Measurements from ENCODE around the gene RAET1E. TPM values are rescaled to one million over a fixed set of nuclear protein-coding genes. Genes with fewer than 3 reads are reported as not detected.
"Not testable (repeated sequence)": the region's sequence is repeated elsewhere in the genome, so short reads cannot be mapped to it uniquely, and the experiment has no call there.

The RAET1E gene, protein sequence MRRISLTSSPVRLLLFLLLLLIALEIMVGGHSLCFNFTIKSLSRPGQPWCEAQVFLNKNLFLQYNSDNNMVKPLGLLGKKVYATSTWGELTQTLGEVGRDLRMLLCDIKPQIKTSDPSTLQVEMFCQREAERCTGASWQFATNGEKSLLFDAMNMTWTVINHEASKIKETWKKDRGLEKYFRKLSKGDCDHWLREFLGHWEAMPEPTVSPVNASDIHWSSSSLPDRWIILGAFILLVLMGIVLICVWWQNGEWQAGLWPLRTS
- total RNA-seq (2014; rRNA removed; shearing (Covaris generic)) (8.6 and 10.4 TPM in 2 replicates), polyA plus RNA-seq (2016; fragmentation: Nextera tagmentation; extraction: Ambion mirVana) (8.1 and 8.8 TPM in 2 replicates)

DNA sequence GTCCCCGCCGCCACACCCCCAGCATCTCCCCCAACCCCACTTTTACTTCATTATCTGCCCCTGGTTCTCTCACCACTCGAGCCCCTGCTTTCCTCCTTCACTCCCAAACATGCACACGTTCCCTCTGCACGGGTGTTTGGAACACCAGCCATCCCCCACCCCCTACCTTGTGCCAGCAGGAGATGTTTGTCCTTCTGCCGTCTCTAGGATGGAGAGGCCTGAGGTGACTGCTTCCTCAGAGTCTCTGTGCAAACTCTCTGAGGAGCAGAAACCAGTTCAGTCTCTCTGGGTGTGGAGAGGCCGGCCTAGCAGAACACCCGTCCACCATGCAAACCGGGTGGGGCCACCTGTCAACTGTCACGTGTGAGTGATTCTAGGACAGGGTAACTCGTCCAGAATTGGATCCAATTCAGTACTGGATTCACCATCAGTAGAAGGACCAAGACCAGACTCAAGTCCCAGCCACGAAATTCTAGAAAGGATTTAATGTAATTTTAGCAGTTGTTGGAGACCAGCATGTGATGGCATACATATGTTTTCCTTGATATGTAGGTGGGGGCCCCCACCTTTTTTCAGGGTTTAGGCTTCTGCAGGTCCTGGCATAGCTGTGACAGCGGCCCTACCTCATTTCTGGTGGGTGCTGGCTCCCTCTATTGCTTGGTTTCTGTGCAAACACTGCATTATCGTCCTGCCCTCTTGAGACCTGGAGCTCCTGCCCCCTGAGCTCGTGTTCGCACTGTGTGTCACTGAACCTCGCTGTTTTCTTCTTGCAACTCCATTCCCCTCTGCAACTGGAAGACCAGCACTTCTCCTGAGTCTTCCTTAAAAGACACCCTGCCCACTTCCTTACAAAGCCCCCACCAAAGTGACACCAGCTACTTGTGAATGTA, at the start of gene RAET1E:
TSS of gene RAET1E (minus strand) at position 259 of the 890 bp plus-strand sequence. CDS start 7,212 bp downstream, outside the sequence.
- in situ Hi-C loops (cut with MboI) = no loop called here
- Histone ChIP-seq H3F3A (ENCODE audit: insufficient read depth) (peaks cover 27% of the 10 kb centered on the region), H2AFZ (peak within 1 kb of the TSS; percentile 71), H3K79me2 (ENCODE audit: insufficient read depth) (no peaks in the 10 kb centered on the region), H3K27me3 (replicated peaks; ENCODE audit: insufficient read depth) (no peaks in the 10 kb centered on the region), H3K4me2 (ENCODE audit: unreplicated experiment) (peak within 1 kb of the TSS; percentile 84), H3K36me3 (ENCODE audit: low read depth) (no peaks in the 10 kb centered on the region), H4K20me1 (ENCODE audit: insufficient read depth) (no peaks in the 10 kb centered on the region), H3K9me3 (ENCODE audit: low read depth) (no peaks in the 10 kb centered on the region), H3K4me3 (peak within 1 kb of the TSS; percentile 69), H3K9ac (peak within 1 kb of the TSS; percentile 76), H3K4me1 (ENCODE audit: insufficient read depth) (peaks cover 34% of the 10 kb centered on the region), H3K27ac (peak within 1 kb of the TSS; percentile 94), H3K9me2 (ENCODE audit: insufficient read depth) (no peaks in the 10 kb centered on the region)
- TF ChIP-seq EZH2 (IDR thresholded peaks at IDR 0.05; ENCODE audit: insufficient read depth, poor library complexity, severe bottlenecking) (no peak), EZH2phosphoT487 (IDR thresholded peaks at IDR 0.05; ENCODE audit: insufficient read depth, low read depth) (no peak)
- DNase-seq = no peak
- 56 to 59% methylated on average over 17 of the region's 17 CpGs for WGBS, 2 experiments (ENCODE audit: low coverage in 1 of 2, low lambda C conversion rate in 2 of 2, missing lambda C conversion rate in 2 of 2)

DNA sequence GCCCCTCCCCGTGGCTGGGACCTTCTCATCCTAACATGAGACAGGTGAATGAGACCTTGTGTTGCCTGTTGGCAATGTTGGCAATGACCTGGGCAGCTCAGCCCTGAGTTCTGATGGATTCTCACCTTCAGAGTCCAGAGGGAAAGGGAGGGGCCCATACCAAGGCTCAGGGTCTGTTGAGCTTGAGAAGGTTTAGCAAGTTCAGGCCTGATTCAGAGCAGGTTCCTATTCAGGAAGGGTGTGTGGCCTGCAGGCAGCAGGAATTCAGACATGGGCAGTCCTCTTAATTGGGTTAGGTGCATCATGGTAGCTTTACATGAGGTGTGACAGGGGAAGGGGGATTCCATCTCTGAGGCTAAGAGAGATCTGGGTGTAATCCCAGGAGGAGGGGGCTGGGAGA, 49.6 kb upstream of the RAET1E start:
- H2AFZ ChIP-seq; DNase-seq; H3K9me2 ChIP-seq (ENCODE audit: insufficient read depth); H3K27ac ChIP-seq; in situ Hi-C loops (cut with MboI); H3K4me2 ChIP-seq (ENCODE audit: unreplicated experiment); H3K79me2 ChIP-seq (ENCODE audit: insufficient read depth); H3K36me3 ChIP-seq (ENCODE audit: low read depth); H3K9me3 ChIP-seq (ENCODE audit: low read depth); H3K9ac ChIP-seq; H4K20me1 ChIP-seq (ENCODE audit: insufficient read depth); H3F3A ChIP-seq (ENCODE audit: insufficient read depth); H3K4me1 ChIP-seq (ENCODE audit: insufficient read depth); H3K4me3 ChIP-seq; H3K27me3 ChIP-seq (replicated peaks; ENCODE audit: insufficient read depth): not testable (repeated sequence)
- WGBS, 2 experiments (ENCODE audit: low coverage in 1 of 2, low lambda C conversion rate in 2 of 2, missing lambda C conversion rate in 2 of 2) = 83% methylated on average over 1 of the region's 1 CpG; no CpG with 5 or more reads in 1 of the 2 experiments

DNA sequence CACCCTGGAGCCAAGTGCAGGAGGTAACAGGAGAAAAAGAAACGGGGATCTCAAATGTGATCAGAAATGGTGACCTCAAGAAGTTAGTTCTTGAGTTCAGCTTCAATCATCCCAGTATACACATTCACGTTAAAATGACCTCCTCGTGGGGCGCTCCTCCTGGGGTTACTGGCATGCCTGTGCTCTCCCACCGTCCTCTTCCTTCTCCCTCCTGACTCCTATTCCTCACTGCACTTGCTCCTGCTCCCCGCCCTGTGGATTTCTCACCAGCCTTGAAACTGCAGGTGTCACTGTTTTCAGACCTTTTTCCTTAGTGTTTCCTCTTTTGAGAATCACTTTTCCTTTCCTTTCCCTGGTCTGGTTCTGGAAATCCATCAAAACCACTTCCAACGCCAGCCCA, 48.7 kb upstream of the RAET1E start:
- H4K20me1 ChIP-seq (ENCODE audit: insufficient read depth); H3K79me2 ChIP-seq (ENCODE audit: insufficient read depth); H3K9ac ChIP-seq; H3F3A ChIP-seq (ENCODE audit: insufficient read depth); H3K4me2 ChIP-seq (ENCODE audit: unreplicated experiment); H2AFZ ChIP-seq; H3K4me3 ChIP-seq; H3K27me3 ChIP-seq (replicated peaks; ENCODE audit: insufficient read depth); H3K36me3 ChIP-seq (ENCODE audit: low read depth); H3K9me3 ChIP-seq (ENCODE audit: low read depth); H3K27ac ChIP-seq; DNase-seq; H3K9me2 ChIP-seq (ENCODE audit: insufficient read depth); H3K4me1 ChIP-seq (ENCODE audit: insufficient read depth); in situ Hi-C loops (cut with MboI): not testable (repeated sequence)
- WGBS, 2 experiments (ENCODE audit: low coverage in 1 of 2, low lambda C conversion rate in 2 of 2, missing lambda C conversion rate in 2 of 2) = 65 to 72% methylated on average over 7 of the region's 7 CpGs

DNA sequence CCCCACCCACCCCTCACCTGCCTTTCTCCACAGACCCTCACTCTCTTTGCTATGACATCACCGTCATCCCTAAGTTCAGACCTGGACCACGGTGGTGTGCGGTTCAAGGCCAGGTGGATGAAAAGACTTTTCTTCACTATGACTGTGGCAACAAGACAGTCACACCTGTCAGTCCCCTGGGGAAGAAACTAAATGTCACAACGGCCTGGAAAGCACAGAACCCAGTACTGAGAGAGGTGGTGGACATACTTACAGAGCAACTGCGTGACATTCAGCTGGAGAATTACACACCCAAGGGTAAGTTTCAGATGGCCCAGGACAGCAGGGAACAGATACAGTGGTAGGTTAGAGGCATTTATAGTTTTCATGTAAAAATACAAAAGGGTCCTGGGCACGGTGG, 47.4 kb upstream of the RAET1E start:
- H3K9me3 ChIP-seq (ENCODE audit: low read depth); H3K27me3 ChIP-seq (replicated peaks; ENCODE audit: insufficient read depth); H3K36me3 ChIP-seq (ENCODE audit: low read depth); H3K4me3 ChIP-seq; H3K9me2 ChIP-seq (ENCODE audit: insufficient read depth); H3F3A ChIP-seq (ENCODE audit: insufficient read depth); H3K79me2 ChIP-seq (ENCODE audit: insufficient read depth); H3K9ac ChIP-seq; H3K4me1 ChIP-seq (ENCODE audit: insufficient read depth); H4K20me1 ChIP-seq (ENCODE audit: insufficient read depth); H2AFZ ChIP-seq; H3K4me2 ChIP-seq (ENCODE audit: unreplicated experiment); in situ Hi-C loops (cut with MboI); DNase-seq; H3K27ac ChIP-seq: not testable (repeated sequence)
- 89 to 92% methylated on average over 3 of the region's 6 CpGs for WGBS, 2 experiments (ENCODE audit: low coverage in 1 of 2, low lambda C conversion rate in 2 of 2, missing lambda C conversion rate in 2 of 2)

DNA sequence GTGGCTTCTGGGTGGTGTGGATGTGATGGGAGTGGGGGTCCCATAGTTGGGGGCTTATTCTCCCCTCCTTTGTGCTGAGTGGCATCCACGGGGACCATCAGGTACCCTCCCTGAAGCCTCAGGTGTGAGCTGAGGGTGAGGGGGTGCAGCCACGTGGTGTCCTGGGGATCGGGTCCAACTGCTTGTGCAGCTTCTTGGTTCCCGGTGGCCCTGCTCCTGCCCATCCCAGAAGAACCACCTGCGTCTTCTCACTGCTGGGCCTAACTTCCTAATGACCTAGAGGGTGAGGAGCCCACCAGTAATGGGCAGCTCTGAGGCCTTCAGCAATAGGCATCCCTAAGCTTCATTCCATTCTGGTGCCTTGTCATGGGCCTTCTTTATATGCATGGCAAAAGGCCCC, 45.4 kb upstream of the RAET1E start:
- WGBS, 2 experiments (ENCODE audit: low coverage in 1 of 2, low lambda C conversion rate in 2 of 2, missing lambda C conversion rate in 2 of 2) = 85 to 88% methylated on average over 5 of the region's 5 CpGs
- in situ Hi-C loops (cut with MboI) = not testable (repeated sequence)

More for the DNA sequence above, 45.4 kb upstream of the RAET1E start:
- not testable (repeated sequence) for DNase-seq; H3K4me1 ChIP-seq (ENCODE audit: insufficient read depth); H3K9me3 ChIP-seq (ENCODE audit: low read depth); H3K9ac ChIP-seq; H2AFZ ChIP-seq; H3F3A ChIP-seq (ENCODE audit: insufficient read depth); H3K9me2 ChIP-seq (ENCODE audit: insufficient read depth); H3K4me3 ChIP-seq; H3K27ac ChIP-seq; H3K79me2 ChIP-seq (ENCODE audit: insufficient read depth); H3K4me2 ChIP-seq (ENCODE audit: unreplicated experiment); H3K36me3 ChIP-seq (ENCODE audit: low read depth); H3K27me3 ChIP-seq (replicated peaks; ENCODE audit: insufficient read depth); H4K20me1 ChIP-seq (ENCODE audit: insufficient read depth)
